K562 (cell line): Measurements from ENCODE around the gene DDOST. TPM values are rescaled to one million over a fixed set of nuclear protein-coding genes. Genes with fewer than 3 reads are reported as not detected.

Experiments used
- ARID3B ChIP-seq: fragments of 250-450 bp; sonication (Bioruptor Pico); IDR thresholded peaks from 2 replicates; pipeline ENCODE4 v1.4.0; 2020; ENCODE audit warnings: borderline replicate concordance
- BRF1 ChIP-seq: IDR thresholded peaks from 3 replicates; pipeline ENCODE4 v1.6.1; 2011; ENCODE audit warnings: borderline replicate concordance, mild to moderate bottlenecking; ENCODE audit not compliant: insufficient read length; ENCODE audit errors: extremely low read depth
- CBX3 ChIP-seq, 2 experiments: IDR thresholded peaks; 1 replicate in 1 of 2; 2 replicates in 1 of 2; pipeline ENCODE4 v1.6.1; 2012; ENCODE audit warnings: inconsistent platforms in 2 of 2, low read length in 2 of 2, borderline replicate concordance in 1 of 2, control low read depth in 1 of 2
- E2F4 ChIP-seq: sonication (generic); formaldehyde crosslinking; IDR thresholded peaks from 2 replicates; pipeline ENCODE4 v1.8.0; 2022; ENCODE audit warnings: mild to moderate bottlenecking, low read depth, missing genetic modification reagents
- EP300 ChIP-seq: IDR thresholded peaks from 2 replicates; pipeline ENCODE4 v1.6.1; 2012; ENCODE audit warnings: low read length, improper control_type of control experiment
- GATAD2B ChIP-seq: fragments of 450-650 bp; IDR thresholded peaks from 2 replicates; pipeline ENCODE4 v1.6.1; 2017; ENCODE audit warnings: mild to moderate bottlenecking, borderline replicate concordance
- HNRNPUL1 ChIP-seq: fragments of 200-400 bp; formaldehyde crosslinking; IDR thresholded peaks from 2 replicates; pipeline ENCODE4 v1.6.1; 2017; ENCODE audit warnings: low read length
- MED1 ChIP-seq: sonication (generic); formaldehyde crosslinking; IDR thresholded peaks from 2 replicates; pipeline ENCODE4 v1.8.1; 2023; ENCODE audit warnings: missing genetic modification reagents, borderline replicate concordance
- NFE2L1 ChIP-seq: fragments of 450-650 bp; IDR thresholded peaks from 2 replicates; pipeline ENCODE4 v1.6.1; 2016; ENCODE audit warnings: missing genetic modification characterization, low read depth, mild to moderate bottlenecking, missing compliant biosample characterization, moderate library complexity, borderline replicate concordance
- NR4A1 ChIP-seq, 2 experiments: fragments of 250-450 bp in 1 of 2; fragments of 450-650 bp in 1 of 2; sonication (Bioruptor Pico) in 1 of 2; IDR thresholded peaks; 2 replicates each; pipeline versions ENCODE4 v1.4.0 to v1.6.1; 2016 to 2020; ENCODE audit warnings: mild to moderate bottlenecking in 2 of 2, missing compliant biosample characterization in 1 of 2, missing genetic modification characterization in 1 of 2, moderate library complexity in 1 of 2
- PHF8 ChIP-seq: fragments of 200-600 bp; sonication (generic); IDR thresholded peaks from 2 replicates; pipeline ENCODE4 v1.6.1; 2012; ENCODE audit warnings: mixed run types, mild to moderate bottlenecking, inconsistent platforms, low read length, moderate library complexity, borderline replicate concordance
- SREBF2 ChIP-seq: sonication (generic); formaldehyde crosslinking; IDR thresholded peaks from 2 replicates; pipeline ENCODE4 v1.4.0; 2020; ENCODE audit warnings: mild to moderate bottlenecking, missing genetic modification reagents
- TAF9B ChIP-seq: fragments of 450-650 bp; IDR thresholded peaks from 2 replicates; pipeline ENCODE4 v1.6.1; 2018; ENCODE audit warnings: mild to moderate bottlenecking; ENCODE audit not compliant: partially characterized antibody
- TGIF2 ChIP-seq: sonication (generic); formaldehyde crosslinking; IDR thresholded peaks from 2 replicates; pipeline ENCODE4 v1.8.1; 2022; ENCODE audit warnings: mild to moderate bottlenecking, missing genetic modification reagents, moderate library complexity
- UBTF ChIP-seq, 2 experiments: IDR thresholded peaks; 2 replicates each; pipeline ENCODE4 v1.6.1; 2012; ENCODE audit warnings: improper control_type of control experiment in 2 of 2, low read depth in 2 of 2, low read length in 2 of 2, borderline replicate concordance in 1 of 2
- XRCC3 ChIP-seq: fragments of 450-650 bp; IDR thresholded peaks from 2 replicates; pipeline ENCODE4 v1.6.1; 2017; ENCODE audit warnings: mild to moderate bottlenecking, moderate library complexity
- ZNF224 ChIP-seq: sonication (generic); formaldehyde crosslinking; IDR thresholded peaks from 2 replicates; pipeline ENCODE4 v1.8.0; 2022; ENCODE audit warnings: mild to moderate bottlenecking, missing genetic modification reagents
- ZNF280A ChIP-seq: fragments of 450-650 bp; IDR thresholded peaks from 2 replicates; pipeline ENCODE4 v1.6.1; 2018; ENCODE audit warnings: mild to moderate bottlenecking, low read depth; ENCODE audit not compliant: partially characterized antibody
- ZNF644 ChIP-seq: fragments of 200-800 bp; sonication (Bioruptor generic); IDR thresholded peaks from 2 replicates; pipeline ENCODE4 v1.6.1; 2016; ENCODE audit warnings: low read depth, missing genetic modification characterization, missing compliant biosample characterization
- polyA plus RNA-seq, 8 experiments: library from polyadenylated mRNA; depleted of rRNA in 4 of 8; stranded (reverse) in 5 of 8; unstranded in 3 of 8; fragments of >200 nt; fragmentation: Nextera tagmentation in 2 of 8; fragmentation: Illumina TruSeq in 1 of 8; extraction: Ambion mirVana in 2 of 8; extraction: Trizol in 1 of 8; gene quantifications; 2 replicates each; pipeline versions ENCODE4 v1.2.1 to v1.2.3, GENCODE V29; 2011 to 2014; ENCODE audit warnings: inconsistent platforms in 1 of 8, missing spikeins in 1 of 8
- total RNA-seq, 7 experiments: library from RNA; depleted of rRNA in 6 of 7; stranded (reverse); fragments of >200 nt in 6 of 7; fragmentation: Illumina TruSeq in 2 of 7; extraction: Trizol in 2 of 7; gene quantifications; 2 replicates each; pipeline versions ENCODE4 v1.2.1 to v1.2.3, GENCODE V29; 2011 to 2021; ENCODE audit warnings: low replicate concordance in 1 of 7

DDOST gene
- total and polyA plus RNA-seq, 9 of the 15 experiments (the other 6 are each of a cell fraction or from before 2014, with no cell fraction given) = 173 to 306 (median 222) TPM

- TF ChIP-seq ZNF280A = no peak
- TF ChIP-seq BRF1 = no peak
- TF ChIP-seq TAF9B = peak; percentile 83
- no peak for TF ChIP-seq E2F4 (CRISPR knock-in tag)
- TF ChIP-seq PHF8 = peak; percentile 93
- TF ChIP-seq GATAD2B = peak; percentile 92
- no peak for TF ChIP-seq XRCC3
- TF ChIP-seq NR4A1 (CRISPR knock-in tag; IDR thresholded peaks at IDR 0.05) = 0 out of 2 replicates have a peak, but pooled peaks have one; percentile 14
- no peak for TF ChIP-seq NR4A1 (tag; IDR thresholded peaks at IDR 0.05)
- TF ChIP-seq TGIF2 (CRISPR knock-in tag) = no peak
- peak; percentile 24; the same call in 1 of the 2 replicates for TF ChIP-seq SREBF2 (CRISPR knock-in tag)
- peak in 1 of 2 experiments; percentile 42; a peak in 2 of 4 replicates for TF ChIP-seq UBTF (IDR thresholded peaks at IDR 0.05; ENCODE audit: borderline replicate concordance in 1 of 2, low read depth in 2 of 2, low read length in 2 of 2)
- TF ChIP-seq EP300 = peak; percentile 46
- no peak for TF ChIP-seq NFE2L1
- TF ChIP-seq ZNF224 (CRISPR knock-in tag) = no peak
- TF ChIP-seq CBX3 (IDR thresholded peaks at IDR 0.05; ENCODE audit: borderline replicate concordance in 1 of 2, low read length in 2 of 2) = peak in 1 of 2 experiments; percentile 73; a peak in 2 of 3 replicates
- TF ChIP-seq MED1 (CRISPR knock-in tag) = no peak
- no peak for TF ChIP-seq HNRNPUL1
- 0 out of 2 replicates have a peak, but pooled peaks have one; percentile 60 for TF ChIP-seq ZNF644 (tag)
- TF ChIP-seq ARID3B (CRISPR knock-in tag) = no peak; the same call in 1 of the 2 replicates
Observed at GRCh38 chr1:20661207-20662109, at the start of gene DDOST (continued).
